H1 (cell line): Measurements from ENCODE around the gene MYO9B. TPM values are rescaled to one million over a fixed set of nuclear protein-coding genes. Genes with fewer than 3 reads are reported as not detected.

Source experiments
- CTCF ChIA-PET: fragments of 300-600 bp; sonication (Branson Sonifier 250); formaldehyde crosslinking; loops from one replicate; lab custom pipeline; 2021; ENCODE audit not compliant: partially characterized antibody; lab: Charles Lee
- POLR2A ChIA-PET: fragments of 300-600 bp; sonication (Branson Sonifier 250); formaldehyde crosslinking; loops from one replicate; lab custom pipeline; 2021; ENCODE audit warnings: inconsistent platforms; ENCODE audit not compliant: partially characterized antibody; lab: Charles Lee
- DNase-seq, 2 experiments: peaks; one replicate each; pipeline versions ENCODE4 v3.0.0 to v3.0.0-alpha.2; 2010 to 2022; ENCODE audit warnings: low spot score in 2 of 2, low read depth in 1 of 2, mixed read lengths in 1 of 2
- FAIRE-seq: peaks from 2 replicates; lab custom pipeline; 2011; peaks lifted over from hg19 to GRCh38; lab: Jason Lieb, UNC
- H2AFZ ChIP-seq: 2 replicates; pipeline ENCODE4 v1.8.1; 2012; ENCODE audit warnings: low read length, inconsistent platforms
- H2AK5ac ChIP-seq: 2 replicates; pipeline ENCODE4 v1.6.1; 2013; ENCODE audit warnings: low read depth, low read length
- H2BK120ac ChIP-seq: replicated peaks from 2 replicates; pipeline ENCODE3; 2013; ENCODE audit warnings: low read depth, low read length, inconsistent platforms
- H2BK12ac ChIP-seq: 2 replicates; pipeline ENCODE4 v1.6.1; 2013; ENCODE audit warnings: low read depth, low read length
- H2BK15ac ChIP-seq: 2 replicates; pipeline ENCODE4 v1.6.1; 2013; ENCODE audit warnings: low read length
- H2BK20ac ChIP-seq: 2 replicates; pipeline ENCODE4 v1.6.1; 2013; ENCODE audit warnings: low read length
- H2BK5ac ChIP-seq: 2 replicates; pipeline ENCODE4 v1.6.1; 2013; ENCODE audit warnings: low read depth, low read length
- H3K14ac ChIP-seq: 2 replicates; pipeline ENCODE4 v1.6.1; 2013; ENCODE audit warnings: inconsistent platforms; ENCODE audit not compliant: insufficient read length
- H3K18ac ChIP-seq: 2 replicates; pipeline ENCODE4 v1.6.1; 2013; ENCODE audit warnings: low read length; ENCODE audit errors: extremely low read depth
- H3K23ac ChIP-seq: 2 replicates; pipeline ENCODE4 v1.6.1; 2013; ENCODE audit warnings: inconsistent platforms; ENCODE audit not compliant: insufficient read length
- H3K23me2 ChIP-seq: 2 replicates; pipeline ENCODE4 v1.6.1; 2013; ENCODE audit warnings: low read depth, low read length
- H3K27ac ChIP-seq: 2 replicates; pipeline ENCODE4 v1.6.1; 2011; ENCODE audit warnings: low read depth, low read length, inconsistent platforms
- H3K27me3 ChIP-seq, 4 experiments: replicated peaks in 1 of 4; 1 replicate in 1 of 4; 2 replicates in 3 of 4; pipeline versions ENCODE4 v1.6.1 to v1.8.1; 2011 to 2013; ENCODE audit warnings: low read length in 3 of 4, mild to moderate bottlenecking in 3 of 4, inconsistent platforms in 2 of 4, mixed read lengths in 2 of 4, moderate library complexity in 1 of 4; ENCODE audit not compliant: control insufficient read depth in 3 of 4, insufficient read depth in 3 of 4; ENCODE audit errors: extremely low read depth in 1 of 4
- H3K36me3 ChIP-seq, 4 experiments: 2 replicates each; pipeline versions ENCODE4 v1.6.1 to v1.8.1; 2011 to 2013; ENCODE audit warnings: mild to moderate bottlenecking in 4 of 4, low read length in 3 of 4, moderate library complexity in 2 of 4, control low read depth in 1 of 4, inconsistent platforms in 1 of 4; ENCODE audit not compliant: insufficient read depth in 4 of 4, control insufficient read depth in 2 of 4
- H3K4ac ChIP-seq: replicated peaks from 2 replicates; pipeline ENCODE3; 2013; ENCODE audit warnings: low read length, low read depth, mixed read lengths, inconsistent platforms; ENCODE audit not compliant: insufficient read length
- H3K4me1 ChIP-seq, 4 experiments: replicated peaks in 1 of 4; 1 replicate in 1 of 4; 2 replicates in 3 of 4; pipeline versions ENCODE4 v1.6.1 to v1.8.1; 2011 to 2013; ENCODE audit warnings: low read length in 3 of 4, inconsistent platforms in 2 of 4, mixed read lengths in 1 of 4; ENCODE audit not compliant: insufficient read depth in 4 of 4, control insufficient read depth in 3 of 4
- H3K4me2 ChIP-seq, 2 experiments: 2 replicates each; pipeline versions ENCODE4 v1.6.1 to v1.8.1; 2011 to 2013; ENCODE audit warnings: low read depth in 2 of 2, low read length in 2 of 2, control low read depth in 1 of 2, inconsistent platforms in 1 of 2, mild to moderate bottlenecking in 1 of 2; ENCODE audit not compliant: insufficient read depth in 1 of 2
- H3K4me3 ChIP-seq, 4 experiments: fragments of 200-600, 300-600 bp in 1 of 4; sonication (generic), shearing (Covaris generic), sonication (Bioruptor Twin) in 1 of 4; 2 replicates each; pipeline versions ENCODE4 v1.5.1 to v1.8.1; 2011 to 2016; ENCODE audit warnings: low read length in 4 of 4, low read depth in 3 of 4, control low read depth in 2 of 4, inconsistent platforms in 2 of 4, mild to moderate bottlenecking in 2 of 4, mixed read lengths in 1 of 4, moderate library complexity in 1 of 4; ENCODE audit not compliant: insufficient read depth in 2 of 4; ENCODE audit errors: extremely low read depth in 1 of 4
- H3K56ac ChIP-seq: replicated peaks from 2 replicates; pipeline ENCODE3; 2013; ENCODE audit warnings: low read depth, mild to moderate bottlenecking, mixed read lengths, low read length, inconsistent platforms; ENCODE audit not compliant: insufficient read length
- H3K79me1 ChIP-seq: 2 replicates; pipeline ENCODE4 v1.6.1; 2013; ENCODE audit warnings: low read depth, low read length, control low read depth
- H3K79me2 ChIP-seq, 2 experiments: 2 replicates each; pipeline versions ENCODE4 v1.6.1 to v1.8.1; 2012 to 2013; ENCODE audit warnings: low read length in 2 of 2, mild to moderate bottlenecking in 2 of 2, inconsistent platforms in 1 of 2; ENCODE audit not compliant: insufficient read depth in 2 of 2, control insufficient read depth in 1 of 2
- H3K9ac ChIP-seq, 4 experiments: replicated peaks in 1 of 4; 1 replicate in 1 of 4; 2 replicates in 3 of 4; pipeline versions ENCODE4 v1.6.1 to v1.8.1; 2011 to 2013; ENCODE audit warnings: low read depth in 3 of 4, low read length in 3 of 4, control low read depth in 2 of 4, mild to moderate bottlenecking in 2 of 4, moderate library complexity in 2 of 4, inconsistent platforms in 1 of 4; ENCODE audit errors: extremely low read depth in 1 of 4
- H3K9me3 ChIP-seq, 2 experiments: 2 replicates each; pipeline versions ENCODE4 v1.6.1 to v1.8.1; 2012 to 2013; ENCODE audit warnings: mild to moderate bottlenecking in 2 of 2, moderate library complexity in 2 of 2, control low read depth in 1 of 2, inconsistent platforms in 1 of 2, low read depth in 1 of 2, low read length in 1 of 2, mixed read lengths in 1 of 2; ENCODE audit not compliant: insufficient read depth in 2 of 2
- H4K20me1 ChIP-seq, 2 experiments: replicated peaks in 1 of 2; 2 replicates each; pipeline versions ENCODE3 to v1.8.1; 2011 to 2013; ENCODE audit warnings: inconsistent platforms in 2 of 2, low read length in 2 of 2, mild to moderate bottlenecking in 1 of 2; ENCODE audit not compliant: insufficient read depth in 2 of 2, control insufficient read depth in 1 of 2
- H4K5ac ChIP-seq: 2 replicates; pipeline ENCODE4 v1.6.1; 2013; ENCODE audit warnings: low read length, low read depth, mixed read lengths, inconsistent platforms; ENCODE audit not compliant: insufficient read length
- H4K8ac ChIP-seq: 2 replicates; pipeline ENCODE4 v1.8.0; 2013; ENCODE audit warnings: mild to moderate bottlenecking, moderate library complexity, low read length, inconsistent platforms; ENCODE audit not compliant: insufficient read depth; ENCODE audit errors: extremely low read depth
- H4K91ac ChIP-seq: replicated peaks from 2 replicates; pipeline ENCODE3; 2013; ENCODE audit warnings: low read length, mixed read lengths, inconsistent platforms; ENCODE audit not compliant: insufficient read length
- CTCF ChIP-seq, 3 experiments: IDR thresholded peaks; 1 replicate in 2 of 3; 2 replicates in 1 of 3; pipeline versions ENCODE4 v1.5.1 to v1.6.1; 2011; ENCODE audit warnings: low read length in 3 of 3, mild to moderate bottlenecking in 3 of 3, inconsistent platforms in 2 of 3, low read depth in 1 of 3, moderate library complexity in 1 of 3; ENCODE audit not compliant: insufficient read depth in 1 of 3; ENCODE audit errors: control extremely low read depth in 1 of 3
- RAD21 ChIP-seq, 2 experiments: IDR thresholded peaks in 1 of 2; conservative IDR thresholded peaks in 1 of 2; 2 replicates each; pipeline ENCODE4 v1.6.1; 2011; ENCODE audit warnings: low read depth in 2 of 2, low read length in 2 of 2, improper control_type of control experiment in 1 of 2, inconsistent platforms in 1 of 2, mild to moderate bottlenecking in 1 of 2, moderate library complexity in 1 of 2
- RNF2 ChIP-seq: fragments of 200-900, 300-1000 bp; sonication (generic); IDR thresholded peaks from 2 replicates; pipeline ENCODE4 v1.7.1; 2016; ENCODE audit warnings: borderline replicate concordance, low read depth, mild to moderate bottlenecking, antibody characterized with exemption, low read length; ENCODE audit not compliant: poor library complexity, severe bottlenecking; ENCODE audit errors: missing control alignments
- WGBS, 2 experiments: shearing (Covaris generic) in 1 of 2; methylation state at CpG; one replicate each; pipeline versions ENCODE4 v1.1.6 to v1.1.7; 2013 to 2015; ENCODE audit warnings: low lambda C conversion rate in 2 of 2, mixed read lengths in 2 of 2, inconsistent platforms in 1 of 2, low coverage in 1 of 2, missing lambda C conversion rate in 1 of 2; ENCODE audit not compliant: insufficient replicate concordance in 2 of 2, insufficient coverage in 1 of 2, insufficient read length in 1 of 2; ENCODE audit errors: extremely low coverage in 1 of 2, missing lambda C conversion rate in 1 of 2; 5-methylcytosine and 5-hydroxymethylcytosine counted together
- polyA plus RNA-seq, 7 experiments: library from polyadenylated mRNA; depleted of rRNA in 3 of 7; stranded (reverse) in 5 of 7; unstranded in 2 of 7; fragments of >200 nt in 5 of 7; fragments of 200-250 nt in 2 of 7; gene quantifications; 1 replicate in 5 of 7; 2 replicates in 1 of 7; 4 replicates in 1 of 7; pipeline versions ENCODE4 v1.2.1 to v1.2.3, GENCODE V29; 2011 to 2013; ENCODE audit warnings: missing spikeins in 2 of 7, mixed read lengths in 2 of 7
- total RNA-seq: library from RNA; stranded (reverse); fragmentation: NEBNext Ultra II Directional; extraction: Animal tissue kit (Norgen Biotek cat#: 25700); gene quantifications from 2 replicates; pipeline ENCODE4 v1.2.1, GENCODE V29; 2021

Gene MYO9B
- total and polyA plus RNA-seq, 2 of the 8 experiments (the other 6 are each of a cell fraction or from before 2014, with no cell fraction given), result 27.6 to 77.1 TPM

DNA sequence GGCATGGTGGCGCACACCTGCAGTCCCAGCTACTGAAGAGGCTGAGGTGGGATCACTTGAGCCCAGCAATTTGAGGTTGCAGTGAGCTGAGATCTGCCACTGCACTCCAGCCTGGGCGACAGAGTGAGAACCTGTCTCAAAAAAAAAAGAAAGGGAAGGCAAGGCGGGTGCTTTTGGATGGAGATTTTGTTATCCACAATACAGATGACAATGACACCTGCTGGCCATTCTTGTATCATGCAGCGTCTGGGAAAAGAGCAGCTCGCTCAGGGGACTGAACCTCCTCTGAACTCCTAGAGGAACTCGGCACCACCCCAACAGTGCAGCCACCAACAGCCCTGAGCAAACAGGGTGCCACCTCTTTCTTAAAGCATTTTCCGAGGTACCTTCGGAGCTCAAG is 23.1 kb upstream of the MYO9B start:
- Histone ChIP-seq H3K79me1 (peaks cover 3% of the 10 kb centered on the region; the same call in 1 of the 2 replicates), H2BK12ac (no peak overlapping the region), H3K27me3 (no peaks in the 10 kb centered on the region), H4K91ac (no peak overlapping the region), H2BK15ac (no peak overlapping the region), H3K4me3 (no peak overlapping the region), H4K8ac (no peak overlapping the region), H3K4ac (no peak overlapping the region), H3K4me2 (no peak overlapping the region), H3K56ac (no peak overlapping the region), H3K9ac (no peak overlapping the region), H3K23ac (no peak overlapping the region), H3K27ac (no peak overlapping the region), H2BK5ac (no peak overlapping the region), H4K20me1 (peaks cover under 1 to 8% of the 10 kb centered on the region in 2 experiments), H3K14ac (no peak overlapping the region), H2AK5ac (no peak overlapping the region), H2BK20ac (no peak overlapping the region), H3K36me3 (peaks cover 7 to 45% (median 27%) of the 10 kb centered on the region in 4 experiments; a peak in 7 of 8 replicates), H3K18ac (no peak overlapping the region), H3K23me2 (no peaks in the 10 kb centered on the region), H3K4me1 (no peaks in the 10 kb centered on the region), H2BK120ac (no peak overlapping the region), H3K79me2 (no peaks in the 10 kb centered on the region), H3K9me3 (no peaks in the 10 kb centered on the region), H4K5ac (no peak overlapping the region), H2AFZ (no peak overlapping the region)
- TF ChIP-seq CTCF (IDR thresholded peaks at IDR 0.05; ENCODE audit: control extremely low read depth in 1 of 3, insufficient read depth in 1 of 3, low read depth in 1 of 3, low read length in 3 of 3) (peak; percentile 48 to 70 (median 69)), RNF2 (no peak), RAD21 (IDR thresholded peaks at IDR 0.05 in 1 of 2, conservative IDR thresholded peaks at IDR 0.05 in 1 of 2; ENCODE audit: low read depth in 2 of 2, low read length in 2 of 2) (peak; percentile 67 to 76)
- FAIRE-seq (peak; percentile 75), DNase-seq (peak in 1 of 2 experiments; percentile 67)
- WGBS, 2 experiments, result 61% methylated on average over 8 of the region's 8 CpGs; no CpG with 5 or more reads in 1 of the 2 experiments
- CTCF ChIA-PET, result interaction anchor here (0.6 to 2.6 kb wide), 26 partner anchors 8 to 338 kb away, joined by 3 to 17 read pairs (median 4); no protein-coding TSS in a partner anchor
- POLR2A ChIA-PET, result interaction anchor here (0.7 kb wide), 1 partner anchor 216 kb away, joined by 3 read pairs; no protein-coding TSS in a partner anchor
